Spleen (tissue), 11 donors: ENCODE measurements around the gene KCNAB2. TPM values are rescaled to one million over a fixed set of nuclear protein-coding genes. Genes with fewer than 3 reads are reported as not detected.

Experiments
- DNase-seq: peaks from one replicate; pipeline ENCODE4 v3.0.0-alpha.2; 2020
- H3K27ac ChIP-seq, 8 donors: fragments of 200-600 bp; sonication (generic) in 7 of 8; 1 replicate in 4 of 8; 2 replicates in 4 of 8; pipeline versions ENCODE4 v1.5.0 to v1.8.0; 2016 to 2021; ENCODE audit warnings: inconsistent platforms in 4 of 8, mild to moderate bottlenecking in 4 of 8, moderate library complexity in 1 of 8
- H3K27me3 ChIP-seq, 7 donors: fragments of 200-600 bp; sonication (generic) in 6 of 7; replicated peaks in 1 of 7; 1 replicate in 4 of 7; 2 replicates in 3 of 7; pipeline versions ENCODE4 v1.5.0 to v1.8.0; 2016 to 2021; ENCODE audit warnings: inconsistent platforms in 3 of 7, mild to moderate bottlenecking in 1 of 7
- H3K36me3 ChIP-seq, 6 donors: fragments of 200-600 bp; sonication (generic) in 5 of 6; 1 replicate in 4 of 6; 2 replicates in 2 of 6; pipeline versions ENCODE4 v1.5.0 to v1.8.0; 2016 to 2021; ENCODE audit warnings: inconsistent platforms in 2 of 6
- H3K4me1 ChIP-seq, 6 donors: fragments of 200-600 bp; sonication (generic) in 5 of 6; 1 replicate in 3 of 6; 2 replicates in 3 of 6; pipeline versions ENCODE4 v1.5.0 to v1.8.0; 2016 to 2021; ENCODE audit warnings: inconsistent platforms in 3 of 6
- H3K4me3 ChIP-seq, 8 donors: fragments of 200-600 bp; sonication (generic) in 7 of 8; 1 replicate in 4 of 8; 2 replicates in 4 of 8; pipeline versions ENCODE4 v1.5.0 to v1.8.0; 2016 to 2021; ENCODE audit warnings: inconsistent platforms in 4 of 8, mild to moderate bottlenecking in 4 of 8, moderate library complexity in 2 of 8
- H3K9me3 ChIP-seq, 8 donors: fragments of 200-600 bp; sonication (generic) in 7 of 8; 1 replicate in 4 of 8; 2 replicates in 4 of 8; pipeline versions ENCODE4 v1.5.0 to v1.8.0; 2016 to 2021; ENCODE audit warnings: inconsistent platforms in 4 of 8
- CTCF ChIP-seq, 11 experiments: fragments of 200-600 bp in 7 of 11; fragments of 450-650 bp in 4 of 11; sonication (generic) in 4 of 11; IDR thresholded peaks in 8 of 11; conservative IDR thresholded peaks in 3 of 11; 1 replicate in 7 of 11; 2 replicates in 4 of 11; pipeline versions ENCODE4 v1.4.0 to v1.8.0; 2016 to 2021; ENCODE audit warnings: antibody characterized with exemption in 11 of 11, inconsistent platforms in 4 of 11, mild to moderate bottlenecking in 1 of 11
- POLR2A ChIP-seq, 3 donors: fragments of 450-650 bp; IDR thresholded peaks; one replicate each; pipeline ENCODE4 v1.5.1; 2017; ENCODE audit warnings: antibody characterized with exemption in 3 of 3, mild to moderate bottlenecking in 1 of 3
- POLR2AphosphoS5 ChIP-seq, 3 donors: sonication (generic); formaldehyde crosslinking; IDR thresholded peaks; one replicate each; pipeline ENCODE4 v1.5.1; 2017; ENCODE audit warnings: antibody characterized with exemption in 3 of 3
- WGBS, 5 donors: extraction: QIAGEN DNeasy Blood & Tissue Kit in 3 of 5; methylation state at CpG; one replicate each; pipeline versions ENCODE4 v1.1.5 to v1.1.7; 2013 to 2018; 5-methylcytosine and 5-hydroxymethylcytosine counted together
- intact Hi-C: fragments of 100-400 bp; cut with DNase I; formaldehyde crosslinking; loops from one replicate; pipeline ENCODE4 v1.15.0; 2023; ENCODE audit warnings: low total_unique reads
- polyA plus RNA-seq, 3 donors: library from polyadenylated mRNA; stranded (reverse); fragments of 200-250 nt; gene quantifications; one replicate each; pipeline ENCODE4 v1.2.1, GENCODE V29; 2013
- total RNA-seq, 7 donors: library from RNA; depleted of rRNA in 3 of 7; stranded (reverse); fragments of >200 nt in 3 of 7; fragmentation: NEBNext Ultra II Directional in 4 of 7; extraction: Animal tissue kit (Norgen Biotek cat#: 25700) in 4 of 7; gene quantifications; one replicate each; pipeline versions ENCODE4 v1.1.0 to v1.2.1, GENCODE V29; 2016 to 2021
- donor health status: healthy with polysubstance abuse.
- donor health status: DM: no; HTN: no; CAD: no; lungs with moderate emphysema.
- donor health status: DM: no; HTN: no; CAD: no.
- donor health status: Bipolar disorder and iron deficiency.
- donor health status: healthy.
- donor health status: DM: no; HTN: no; CAD: no.
- donor health status: DM: yes; HTN: yes; CAD: no.

KCNAB2 gene
- total and polyA plus RNA-seq, 10 donors, result 23.2 to 135 (median 94.0) TPM

DNA sequence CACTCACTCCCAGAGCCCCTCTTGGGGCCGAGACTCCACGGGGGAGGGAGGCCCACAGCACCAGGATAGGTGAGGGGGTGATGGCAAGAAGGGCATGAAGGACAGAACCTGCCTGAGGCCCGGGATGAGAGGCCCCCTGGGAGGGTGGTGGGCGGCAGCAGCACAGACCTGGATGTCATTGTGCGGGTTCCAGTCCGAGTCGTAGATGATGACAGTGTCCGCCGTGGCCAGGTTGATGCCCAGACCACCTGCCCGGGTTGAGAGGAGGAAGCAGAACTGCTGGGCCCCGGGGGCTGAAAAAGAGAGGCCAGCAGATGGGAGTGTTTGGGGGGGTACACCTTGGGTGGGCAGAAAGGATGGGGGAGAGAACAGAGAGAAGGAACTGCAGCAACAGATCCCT lies 84.3 kb downstream of the KCNAB2 start:
- Histone ChIP-seq H3K4me3 (no peak overlapping the region), H3K27ac (no peak overlapping the region), H3K27me3 (peaks cover 0 to 50% (median 6%) of the 10 kb centered on the region in 7 donors), H3K9me3 (peaks cover 0 to 14% (median 9%) of the 10 kb centered on the region in 8 donors), H3K36me3 (no peaks in the 10 kb centered on the region), H3K4me1 (peaks cover 0 to 11% (median 6%) of the 10 kb centered on the region in 6 donors)
- intact Hi-C loops, result no loop called here
- DNase-seq, result peak; percentile 49
- no peak for TF ChIP-seq CTCF (IDR thresholded peaks at IDR 0.05 in 8 of 11, conservative IDR thresholded peaks at IDR 0.05 in 3 of 11)
- no peak for TF ChIP-seq POLR2AphosphoS5 (IDR thresholded peaks at IDR 0.05)
- TF ChIP-seq POLR2A (IDR thresholded peaks at IDR 0.05), result no peak
- 72 to 87% (median 77%) methylated on average over 9 to 11 of the region's 11 CpGs for WGBS, 5 donors

GRCh38 chr1:6130596-6130995 lies 84.9 kb downstream of the KCNAB2 start:
- DNase-seq, result peak; percentile 49
- Histone ChIP-seq H3K27me3 (peaks cover 0 to 50% (median 6%) of the 10 kb centered on the region in 7 donors), H3K4me3 (no peak overlapping the region), H3K27ac (no peak overlapping the region), H3K4me1 (peaks cover 0 to 11% (median 6%) of the 10 kb centered on the region in 6 donors), H3K36me3 (no peaks in the 10 kb centered on the region), H3K9me3 (peaks cover 0 to 14% (median 9%) of the 10 kb centered on the region in 8 donors)
- intact Hi-C loops, result no loop called here
- TF ChIP-seq POLR2AphosphoS5 (IDR thresholded peaks at IDR 0.05), result no peak
- no peak for TF ChIP-seq POLR2A (IDR thresholded peaks at IDR 0.05)
- no peak for TF ChIP-seq CTCF (IDR thresholded peaks at IDR 0.05 in 8 of 11, conservative IDR thresholded peaks at IDR 0.05 in 3 of 11)
- WGBS, 5 donors, result 60 to 89% (median 86%) methylated on average over 1 to 7 of the region's 7 CpGs

GRCh38 chr1:6131561-6131960 lies 85.9 kb downstream of the KCNAB2 start:
- intact Hi-C loops, result no loop called here
- DNase-seq, result peak; percentile 63
- Histone ChIP-seq H3K27me3 (peaks cover 0 to 43% (median 6%) of the 10 kb centered on the region in 7 donors), H3K4me1 (peaks cover 0 to 11% (median 6%) of the 10 kb centered on the region in 6 donors), H3K36me3 (no peaks in the 10 kb centered on the region), H3K27ac (no peak overlapping the region), H3K4me3 (no peak overlapping the region), H3K9me3 (peaks cover 0 to 14% (median 9%) of the 10 kb centered on the region in 8 donors)
- WGBS, 5 donors, result 87 to 100% (median 89%) methylated on average over 2 to 9 of the region's 9 CpGs
- TF ChIP-seq CTCF (IDR thresholded peaks at IDR 0.05 in 8 of 11, conservative IDR thresholded peaks at IDR 0.05 in 3 of 11) (no peak), POLR2A (IDR thresholded peaks at IDR 0.05) (no peak), POLR2AphosphoS5 (IDR thresholded peaks at IDR 0.05) (no peak)

DNA sequence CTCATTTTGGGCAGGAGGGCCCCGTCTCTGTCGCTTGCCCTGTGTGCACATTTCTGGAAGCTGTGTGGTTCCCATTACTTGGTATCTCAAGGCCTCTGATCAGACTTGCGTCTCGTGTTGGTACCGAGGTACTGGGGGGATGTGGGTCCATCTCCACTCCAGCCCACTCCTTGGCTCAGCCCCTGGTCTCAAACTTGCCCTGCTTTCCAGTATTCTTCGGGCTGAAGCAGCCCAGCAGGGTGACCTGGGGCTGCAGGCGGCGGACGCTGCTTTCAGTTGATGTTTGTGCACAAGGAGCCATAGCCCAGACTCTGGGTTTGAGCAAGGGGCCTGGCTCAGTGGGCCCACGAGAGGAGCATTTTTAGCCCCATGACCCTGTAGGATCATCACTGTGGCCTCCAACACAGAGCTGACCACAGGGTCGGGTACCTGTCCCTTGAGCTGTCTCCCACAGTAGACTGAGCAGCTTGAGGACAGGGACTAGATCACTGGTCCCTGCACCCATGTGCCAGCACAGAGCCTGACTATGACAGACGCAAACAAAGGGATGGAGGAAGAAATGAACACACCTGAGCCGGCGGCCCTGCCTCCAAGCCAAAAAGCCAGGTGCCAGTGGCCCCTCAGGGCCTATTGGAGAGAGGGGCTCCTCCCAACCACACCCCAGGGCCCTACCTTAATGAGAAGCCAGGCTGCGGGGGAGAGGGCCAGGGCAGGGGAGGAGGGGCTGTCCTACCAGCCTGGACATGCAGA lies 87.6 kb downstream of the KCNAB2 start:
- WGBS, 5 donors, result 79 to 92% (median 87%) methylated on average over 12 to 15 of the region's 15 CpGs
- peaks cover 0 to 14% (median 9%) of the 10 kb centered on the region in 8 donors for H3K9me3 ChIP-seq
- intact Hi-C loops, result no loop called here
- H3K27ac ChIP-seq, result no peak overlapping the region
- TF ChIP-seq POLR2A (IDR thresholded peaks at IDR 0.05), result no peak
- TF ChIP-seq POLR2AphosphoS5 (IDR thresholded peaks at IDR 0.05), result no peak
- TF ChIP-seq CTCF (IDR thresholded peaks at IDR 0.05 in 8 of 11, conservative IDR thresholded peaks at IDR 0.05 in 3 of 11), result no peak
- no peak overlapping the region for H3K4me3 ChIP-seq
- no peaks in the 10 kb centered on the region for H3K36me3 ChIP-seq
- H3K27me3 ChIP-seq, result peaks cover 0 to 33% (median 0%) of the 10 kb centered on the region in 7 donors
- peak; percentile 56 for DNase-seq
- no peaks in the 10 kb centered on the region for H3K4me1 ChIP-seq
